MCF 10A (cell line): ENCODE measurements around the gene SYNDIG1. TPM values are rescaled to one million over a fixed set of nuclear protein-coding genes. Genes with fewer than 3 reads are reported as not detected.

Experiments used
- BruUV-seq: library from RNA; stranded (reverse); fragments of 400-500 nt; replicated peaks from 2 replicates; lab custom pipeline; 2021; lab: Mats Ljungman, UMichigan
- CTCF ChIA-PET: fragments of 300-600 bp; sonication (Branson Sonifier 250); formaldehyde crosslinking; extraction: SDS; loops from one replicate; lab custom pipeline; 2021; ENCODE audit warnings: antibody characterized with exemption, inconsistent platforms; lab: Yijun Ruan, JAX
- POLR2A ChIA-PET: fragments of 300-600, 350-650 bp; sonication (Branson Sonifier 250); formaldehyde crosslinking; extraction: SDS; loops from one replicate; lab custom pipeline; 2020; ENCODE audit warnings: antibody characterized with exemption, inconsistent platforms; lab: Yijun Ruan, JAX
- DNase-seq: peaks from one replicate; pipeline ENCODE4 v3.0.0-alpha.2; 2018; ENCODE audit not compliant: unreplicated experiment
- H3K27ac Mint-ChIP-seq: one replicate; pipeline ENCODE4 v1.8.0; 2022; ENCODE audit warnings: mild to moderate bottlenecking, low read depth, mixed read lengths; ENCODE audit not compliant: unreplicated experiment
- H3K27me3 Mint-ChIP-seq: one replicate; pipeline ENCODE4 v1.8.0; 2022; ENCODE audit warnings: mixed read lengths; ENCODE audit not compliant: insufficient read depth, unreplicated experiment
- H3K36me3 Mint-ChIP-seq: one replicate; pipeline ENCODE4 v1.8.0; 2022; ENCODE audit warnings: mild to moderate bottlenecking, moderate library complexity, mixed read lengths; ENCODE audit not compliant: insufficient read depth, unreplicated experiment
- H3K4me1 Mint-ChIP-seq: one replicate; pipeline ENCODE4 v1.8.0; 2022; ENCODE audit warnings: mixed read lengths; ENCODE audit not compliant: insufficient read depth, unreplicated experiment
- H3K4me3 Mint-ChIP-seq: one replicate; pipeline ENCODE4 v1.8.0; 2022; ENCODE audit warnings: mild to moderate bottlenecking, moderate library complexity, mixed read lengths; ENCODE audit not compliant: unreplicated experiment
- H3K9me3 Mint-ChIP-seq: one replicate; pipeline ENCODE4 v1.8.0; 2022; ENCODE audit warnings: mixed read lengths; ENCODE audit not compliant: unreplicated experiment
- CTCF ChIP-seq: fragments of 200-600 bp; IDR thresholded peaks from one replicate; pipeline ENCODE4 v1.8.0; 2022; ENCODE audit warnings: antibody characterized with exemption, mild to moderate bottlenecking; ENCODE audit not compliant: unreplicated experiment
- intact Hi-C: fragments of 100-400 bp; cut with micrococcal nuclease; formaldehyde crosslinking; loops from 2 replicates; pipeline ENCODE4 v1.14.1; 2022
- total RNA-seq: library from RNA; stranded (reverse); gene quantifications from 2 replicates; pipeline ENCODE4 v1.2.3, GENCODE V29; 2022

SYNDIG1 gene
- total RNA-seq, 1 experiment from 2014 or later, result not detected

GRCh38 chr20:24603454-24603853 is 134.0 kb downstream of the SYNDIG1 start:
- POLR2A ChIA-PET, result no interaction called here
- H3K4me3 Mint-ChIP-seq, result no peak overlapping the region
- no peaks in the 10 kb centered on the region for H3K27me3 Mint-ChIP-seq
- no peaks in the 10 kb centered on the region for H3K36me3 Mint-ChIP-seq
- CTCF ChIA-PET, result interaction anchor here (1.4 kb wide), 1 partner anchor 11 kb away, joined by 3 read pairs; no protein-coding TSS in a partner anchor
- no peaks in the 10 kb centered on the region for H3K4me1 Mint-ChIP-seq
- no peak for DNase-seq
- H3K27ac Mint-ChIP-seq, result no peak overlapping the region
- no TSS peak for BruUV-seq
- no peak for TF ChIP-seq CTCF
- H3K9me3 Mint-ChIP-seq, result peaks cover 13% of the 10 kb centered on the region
- intact Hi-C loops, result no loop called here

GRCh38 chr20:24604966-24605665 is 135.7 kb downstream of the SYNDIG1 start:
- H3K36me3 Mint-ChIP-seq, result no peaks in the 10 kb centered on the region
- H3K9me3 Mint-ChIP-seq, result peaks cover 7% of the 10 kb centered on the region
- TF ChIP-seq CTCF, result no peak
- ChIA-PET POLR2A (no interaction called here), CTCF (no interaction called here)
- no peak overlapping the region for H3K27ac Mint-ChIP-seq
- no TSS peak for BruUV-seq
- H3K27me3 Mint-ChIP-seq, result no peaks in the 10 kb centered on the region
- H3K4me1 Mint-ChIP-seq, result no peaks in the 10 kb centered on the region
- intact Hi-C loops, result no loop called here
- no peak for DNase-seq
- H3K4me3 Mint-ChIP-seq, result no peak overlapping the region

- no peak for TF ChIP-seq CTCF
- H3K4me3 Mint-ChIP-seq, result no peak overlapping the region
- BruUV-seq, result no TSS peak
Measured at GRCh38 chr20:24605937-24606455, 136.6 kb downstream of the SYNDIG1 start.

GRCh38 chr20:24607402-24607801 is 138.0 kb downstream of the SYNDIG1 start:
- intact Hi-C loops, result no loop called here
- no peak for TF ChIP-seq CTCF
- no peaks in the 10 kb centered on the region for H3K36me3 Mint-ChIP-seq
- no peak overlapping the region for H3K27ac Mint-ChIP-seq
- H3K27me3 Mint-ChIP-seq, result no peaks in the 10 kb centered on the region
- DNase-seq, result no peak
- H3K4me1 Mint-ChIP-seq, result no peaks in the 10 kb centered on the region
- CTCF ChIA-PET, result no interaction called here
- POLR2A ChIA-PET, result no interaction called here
- H3K4me3 Mint-ChIP-seq, result no peak overlapping the region
- peaks cover 15% of the 10 kb centered on the region for H3K9me3 Mint-ChIP-seq
- no TSS peak for BruUV-seq

More at GRCh38 chr20:24605937-24606455, 136.6 kb downstream of the SYNDIG1 start:
- Mint-ChIP-seq H3K36me3 (no peaks in the 10 kb centered on the region), H3K27ac (no peak overlapping the region), H3K9me3 (peaks cover 10% of the 10 kb centered on the region), H3K4me1 (no peaks in the 10 kb centered on the region), H3K27me3 (no peaks in the 10 kb centered on the region)
- intact Hi-C loops, result no loop called here
- ChIA-PET CTCF (no interaction called here), POLR2A (no interaction called here)
- no peak for DNase-seq
